Right kidney (tissue), 1 donor: ENCODE data around the gene NPIPB2.
"Not testable (repeated sequence)": the region's sequence is repeated elsewhere in the genome, so short reads cannot be mapped to it uniquely, and the experiment has no call there.

Source experiments
- DNase-seq: peaks from one replicate; pipeline ENCODE4 v3.0.0-alpha.2; 2016

Gene NPIPB2

DNA sequence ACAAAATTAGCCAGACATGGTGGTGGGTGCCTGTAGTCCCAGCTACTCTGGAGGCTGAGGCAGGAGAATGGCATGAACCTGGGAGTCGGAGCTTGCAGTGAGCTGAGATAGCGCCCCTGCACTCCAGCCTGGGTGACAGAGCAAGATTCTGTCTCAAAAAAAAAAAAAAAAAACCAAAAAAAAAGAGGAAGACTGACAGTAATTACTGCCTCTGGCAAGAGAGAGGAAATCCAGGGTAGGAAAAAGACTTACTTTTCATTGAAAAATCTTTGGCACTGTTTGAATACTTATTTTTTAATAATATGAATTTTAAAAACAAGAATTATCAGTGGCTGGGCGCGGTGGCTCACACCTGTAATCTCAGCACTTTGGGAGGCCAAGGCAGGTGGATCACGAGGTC lies 20.6 kb upstream of the NPIPB2 start:
- not testable (repeated sequence) for DNase-seq

- DNase-seq: no peak
Measured at GRCh38 chr16:11957591-11958395, 15.9 kb upstream of the NPIPB2 start.

- DNase-seq: no peak
Measured at GRCh38 chr16:11956558-11956957, 14.7 kb upstream of the NPIPB2 start.

- no peak for DNase-seq
Measured at GRCh38 chr16:11955713-11956123, 13.9 kb upstream of the NPIPB2 start.

DNA sequence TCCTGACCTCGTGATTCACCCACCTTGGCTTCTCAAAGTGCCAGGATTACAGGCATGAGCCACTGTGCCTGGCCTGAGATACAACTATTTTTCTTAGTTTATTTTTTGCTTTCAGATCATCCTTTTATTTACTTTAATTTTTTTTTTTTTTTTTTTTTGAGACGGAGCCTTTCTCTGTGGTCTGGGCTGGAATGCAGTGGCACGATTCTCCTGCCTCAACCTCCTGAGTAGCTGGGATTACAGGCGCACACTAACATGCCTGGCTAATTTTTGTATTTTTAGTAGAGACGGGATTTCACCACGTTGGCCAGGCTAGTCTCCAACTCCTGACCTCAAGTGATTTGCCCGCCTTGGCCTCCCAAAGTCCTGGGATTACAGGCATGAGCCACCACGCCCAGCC lies 11.7 kb upstream of the NPIPB2 start:
- not testable (repeated sequence) for DNase-seq

DNA sequence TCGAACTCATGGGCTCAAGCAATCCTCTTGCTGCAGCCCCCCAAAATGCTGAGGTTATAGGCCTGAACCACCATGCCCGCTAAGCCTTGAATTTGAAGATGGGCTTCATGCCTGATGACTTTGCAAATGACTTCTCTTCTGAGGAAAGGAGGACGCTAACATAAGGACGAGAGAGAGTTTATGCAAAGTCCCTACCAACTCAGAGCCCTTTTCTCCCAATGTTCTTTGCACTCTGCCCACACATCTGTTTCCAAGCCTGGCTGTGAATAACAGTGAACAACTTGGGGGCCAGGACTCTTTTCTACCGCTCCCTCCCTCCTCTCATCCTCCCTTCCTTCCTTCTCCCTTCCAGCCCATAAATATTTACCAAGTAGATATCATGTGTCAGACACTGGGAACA lies 8.5 kb upstream of the NPIPB2 start:
- DNase-seq: no peak

DNA sequence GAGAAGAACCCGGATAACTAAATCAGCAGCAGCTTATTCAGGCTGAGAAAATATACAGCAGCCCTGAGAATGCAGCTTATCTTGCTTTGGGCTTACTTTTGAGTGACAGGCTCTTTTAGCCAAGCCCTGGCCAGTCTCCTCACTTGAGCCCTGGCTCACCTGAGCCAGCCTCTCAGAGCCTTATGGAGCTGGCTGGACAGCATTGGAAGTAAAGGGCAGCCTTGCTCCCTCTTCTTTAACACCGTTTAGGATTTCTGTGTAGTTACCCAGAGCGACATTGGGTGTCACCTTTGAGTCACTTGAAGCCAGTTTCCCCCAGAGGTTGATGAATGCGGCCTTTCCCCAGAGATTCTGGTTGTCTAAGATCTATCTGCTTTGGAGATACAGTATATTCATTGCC lies 7.7 kb upstream of the NPIPB2 start:
- DNase-seq: no peak

DNA sequence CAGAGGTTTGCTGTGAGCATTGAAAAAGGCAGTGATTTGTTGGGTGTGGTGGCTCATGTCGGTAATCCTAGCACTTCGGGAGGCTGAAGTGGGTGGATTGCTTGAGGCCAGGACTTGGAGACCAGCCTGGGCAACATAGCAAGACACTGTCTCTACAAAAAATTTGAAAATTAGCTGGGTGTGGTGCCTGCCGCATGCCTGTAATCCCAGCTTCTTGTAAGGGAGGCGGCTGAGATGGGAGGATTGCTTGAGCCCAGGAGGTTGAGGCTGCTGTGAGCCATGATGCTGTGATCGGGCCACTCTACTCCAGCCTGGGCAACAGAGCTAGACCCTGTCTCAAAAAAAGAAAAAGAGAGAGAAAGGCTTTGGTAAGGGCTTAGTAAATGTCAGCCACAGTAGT lies 7.0 kb upstream of the NPIPB2 start:
- no peak for DNase-seq

DNA sequence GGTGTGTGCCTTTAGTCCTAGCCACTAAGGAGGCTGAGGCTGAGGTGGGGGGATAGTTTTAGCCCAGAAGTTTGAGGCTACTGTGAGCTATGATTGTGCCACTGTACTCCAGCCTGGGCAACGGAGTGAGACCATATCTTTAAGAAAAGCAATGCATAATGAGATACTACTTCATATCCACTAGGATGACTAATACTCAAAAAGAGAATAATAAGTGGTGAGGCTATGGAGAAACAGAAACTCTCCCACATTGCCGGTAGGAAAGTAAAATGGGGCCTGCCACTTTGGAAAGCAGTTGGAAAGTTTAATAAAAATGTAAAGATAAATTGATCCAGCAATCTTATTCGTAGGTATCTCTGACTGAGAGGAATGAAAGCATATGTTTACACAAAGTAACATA lies 4.6 kb upstream of the NPIPB2 start:
- DNase-seq: no peak

DNA sequence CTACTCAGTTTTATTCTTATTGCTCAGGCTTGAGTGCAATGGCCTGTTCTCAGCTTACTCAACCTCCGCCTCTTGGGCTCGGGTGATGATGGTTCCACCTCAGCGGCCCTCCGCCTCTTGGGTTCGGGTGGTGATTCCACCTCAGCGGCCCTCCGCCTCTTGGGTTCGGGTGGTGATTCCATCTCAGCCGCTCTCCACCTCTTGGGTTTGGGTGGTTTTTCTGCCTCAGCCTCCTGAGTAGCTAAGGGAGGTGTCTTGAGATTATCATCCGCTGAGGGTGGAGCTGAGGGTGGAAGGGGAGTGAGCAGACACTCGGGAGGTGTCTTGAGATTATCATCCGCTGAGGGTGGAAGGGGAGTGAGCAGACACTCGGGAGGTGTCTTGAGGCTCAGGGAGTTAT lies 14.5 kb downstream of the NPIPB2 start:
- DNase-seq: not testable (repeated sequence)

DNA sequence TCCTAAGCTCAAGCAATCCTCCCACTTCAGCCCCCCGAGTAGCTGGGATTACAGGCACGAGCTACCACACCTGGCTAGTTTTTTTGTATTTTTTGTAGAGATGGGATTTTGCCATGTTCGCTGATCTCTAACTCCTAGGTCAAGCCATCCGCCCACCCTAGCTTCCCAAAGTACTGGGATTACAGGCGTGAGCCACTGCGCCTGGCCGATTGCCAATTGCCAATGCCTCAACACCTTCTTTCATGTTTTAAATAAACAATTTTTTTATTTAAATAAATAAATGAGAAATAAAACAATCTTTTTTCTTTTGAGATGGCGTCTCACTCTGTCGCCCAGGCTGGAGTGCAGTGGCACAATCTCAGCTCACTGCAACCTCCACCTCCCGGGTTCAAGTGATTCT lies 17.8 kb downstream of the NPIPB2 start:
- DNase-seq: not testable (repeated sequence)

GRCh38 chr16:11916524-11917285 lies 25.1 kb downstream of the NPIPB2 start:
- DNase-seq: no peak

DNA sequence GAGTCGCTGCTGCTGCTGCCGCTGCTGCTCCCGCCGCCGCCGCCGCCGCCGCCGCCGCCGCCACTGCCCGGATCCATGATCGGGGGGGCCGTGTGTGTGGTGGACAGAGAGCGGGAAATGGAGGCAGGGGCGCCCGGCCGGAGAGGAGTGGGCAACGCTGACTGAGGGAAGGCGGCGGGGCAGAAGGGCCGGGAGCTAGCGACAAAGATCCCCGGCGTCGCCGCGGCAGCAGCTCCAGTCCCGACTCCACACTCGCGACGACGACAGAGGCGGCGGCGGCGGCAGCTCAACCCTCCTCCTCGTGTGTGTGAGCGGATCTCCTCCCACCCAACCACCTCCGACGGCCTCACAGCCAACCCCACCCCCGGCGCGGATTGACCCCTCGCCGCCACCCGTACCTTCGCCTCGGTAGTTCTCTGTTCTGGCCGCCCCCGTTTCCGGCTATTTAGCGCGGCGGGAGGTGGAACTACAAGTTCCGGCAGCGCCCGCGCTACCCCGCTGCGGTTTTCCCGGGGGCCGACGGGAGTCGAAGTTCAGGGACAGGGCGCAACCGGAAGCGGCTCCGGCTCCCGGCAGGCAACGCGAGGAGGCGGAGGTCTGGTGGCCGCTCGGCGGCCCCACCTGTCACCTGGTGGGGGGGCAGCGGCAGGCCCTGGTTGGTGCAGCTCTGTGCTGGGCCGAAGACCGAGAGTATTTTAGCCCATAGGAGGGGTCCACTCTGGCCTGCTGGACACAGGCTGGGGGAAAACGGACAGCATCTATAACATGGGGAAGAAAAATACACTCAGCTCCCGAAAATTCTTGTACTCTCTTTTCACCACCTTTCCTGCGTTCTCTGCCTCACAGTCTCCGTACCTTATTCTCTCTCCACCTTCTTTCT lies 26.0 kb downstream of the NPIPB2 start, which contains the start of gene GSPT1:
Gene GSPT1, minus strand, starts transcription at position 313 of the 880 bp plus-strand sequence. Its CDS starts 236 bp downstream, at position 77.
- peak; percentile 99 for DNase-seq

- DNase-seq: peak; percentile 81
Measured at GRCh38 chr16:11915114-11915643, 26.7 kb downstream of the NPIPB2 start.

DNA sequence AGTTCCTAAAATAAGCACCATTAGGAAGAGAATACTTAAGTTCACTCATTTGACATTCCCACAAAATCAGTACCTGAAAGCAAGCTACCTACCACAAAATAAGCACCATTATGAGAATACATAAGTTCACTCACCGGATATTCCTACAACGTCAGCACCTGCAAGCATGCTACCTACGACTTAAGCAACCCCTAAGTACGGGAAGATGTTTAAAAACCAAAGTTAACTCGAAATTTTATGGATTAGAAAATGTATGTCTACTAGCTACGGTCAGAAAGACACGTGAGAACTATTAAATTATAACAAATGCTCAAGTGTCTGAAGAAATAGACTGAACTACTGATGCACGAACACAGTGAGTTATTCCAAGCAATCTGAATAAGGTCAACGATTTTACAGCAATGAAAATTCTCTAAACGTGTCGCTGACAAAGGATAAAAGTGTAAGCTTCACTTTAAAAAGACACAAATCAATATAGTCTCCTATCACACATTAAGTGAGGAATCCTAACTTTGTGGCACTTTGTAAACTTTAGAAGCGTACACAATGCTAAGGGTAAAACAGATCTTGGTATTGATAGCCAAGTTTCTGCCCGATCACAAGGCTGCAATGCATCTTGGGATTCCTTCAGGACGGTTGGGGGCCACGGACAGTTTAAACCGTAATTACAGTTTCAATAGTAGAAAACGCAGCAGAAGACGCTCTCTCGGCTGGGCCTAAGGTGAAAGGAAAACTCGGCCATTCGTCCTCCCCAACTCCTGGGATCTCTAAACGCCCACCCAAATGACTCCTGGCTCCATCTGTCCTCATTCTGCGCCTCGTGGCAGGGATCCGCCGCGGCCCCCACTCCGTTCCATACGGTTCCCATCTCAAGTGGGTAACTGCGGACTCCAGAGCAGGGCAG lies 27.4 kb downstream of the NPIPB2 start:
- peak; percentile 56 for DNase-seq

- DNase-seq: peak; percentile 6
Measured at GRCh38 chr16:11913425-11914079, 28.3 kb downstream of the NPIPB2 start.

DNA sequence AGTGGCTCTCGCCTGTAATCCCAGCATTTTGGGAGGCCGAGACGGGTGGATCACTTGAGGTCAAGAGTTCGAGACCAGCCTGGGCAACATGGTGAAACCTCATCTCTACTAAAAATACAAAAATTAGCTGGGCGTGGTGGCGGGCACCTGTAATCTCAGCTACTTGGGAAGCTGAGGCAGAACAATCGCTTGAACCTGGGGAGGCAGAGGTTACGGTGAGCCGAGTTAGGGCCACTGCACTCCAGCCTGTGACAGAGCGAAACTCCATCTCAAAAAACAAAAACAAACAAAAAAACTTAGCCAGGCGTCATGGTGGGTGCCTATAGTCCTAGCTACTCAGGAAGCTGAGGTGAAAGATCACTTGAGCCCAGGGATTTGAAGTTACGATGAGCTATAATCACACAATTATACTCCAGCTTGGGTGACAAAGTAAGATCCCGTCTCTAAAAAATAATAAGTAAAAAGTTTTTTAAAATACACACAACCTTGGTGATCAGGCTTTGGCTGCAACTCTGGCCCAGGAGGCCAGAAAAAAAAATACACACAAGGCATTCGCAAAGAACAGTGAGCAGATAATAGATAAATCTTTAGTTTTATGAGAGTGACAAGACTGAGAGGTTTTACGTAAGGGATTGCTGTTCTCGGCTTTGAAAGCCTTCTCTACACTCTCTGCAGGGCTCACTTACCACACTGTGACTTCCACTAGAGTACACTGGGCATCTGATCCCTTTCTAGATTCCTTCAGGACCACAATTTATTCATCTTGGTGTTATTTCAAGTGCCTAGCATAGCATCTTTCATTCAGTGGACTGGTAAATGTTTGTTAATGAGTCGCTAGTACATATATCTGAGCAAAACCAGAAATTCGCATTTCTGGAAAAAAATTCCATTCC lies 31.9 kb downstream of the NPIPB2 start:
- peak; percentile 10 for DNase-seq

GRCh38 chr16:11907160-11907970 lies 34.5 kb downstream of the NPIPB2 start:
- DNase-seq: no peak

- no peak for DNase-seq
Measured at GRCh38 chr16:11903906-11904305, 37.9 kb downstream of the NPIPB2 start.
